NCI-H2171 treated with DMSO at 0.1 percent for 48 hours (cell line): ENCODE data around the gene SPATA13.
"Not testable (repeated sequence)": the region's sequence is repeated elsewhere in the genome, so short reads cannot be mapped to it uniquely, and the experiment has no call there.

Experiments used
- DNase-seq: peaks from one replicate; lab custom pipeline; 2025; lab: John Stamatoyannopoulos, UW

Gene SPATA13

DNA sequence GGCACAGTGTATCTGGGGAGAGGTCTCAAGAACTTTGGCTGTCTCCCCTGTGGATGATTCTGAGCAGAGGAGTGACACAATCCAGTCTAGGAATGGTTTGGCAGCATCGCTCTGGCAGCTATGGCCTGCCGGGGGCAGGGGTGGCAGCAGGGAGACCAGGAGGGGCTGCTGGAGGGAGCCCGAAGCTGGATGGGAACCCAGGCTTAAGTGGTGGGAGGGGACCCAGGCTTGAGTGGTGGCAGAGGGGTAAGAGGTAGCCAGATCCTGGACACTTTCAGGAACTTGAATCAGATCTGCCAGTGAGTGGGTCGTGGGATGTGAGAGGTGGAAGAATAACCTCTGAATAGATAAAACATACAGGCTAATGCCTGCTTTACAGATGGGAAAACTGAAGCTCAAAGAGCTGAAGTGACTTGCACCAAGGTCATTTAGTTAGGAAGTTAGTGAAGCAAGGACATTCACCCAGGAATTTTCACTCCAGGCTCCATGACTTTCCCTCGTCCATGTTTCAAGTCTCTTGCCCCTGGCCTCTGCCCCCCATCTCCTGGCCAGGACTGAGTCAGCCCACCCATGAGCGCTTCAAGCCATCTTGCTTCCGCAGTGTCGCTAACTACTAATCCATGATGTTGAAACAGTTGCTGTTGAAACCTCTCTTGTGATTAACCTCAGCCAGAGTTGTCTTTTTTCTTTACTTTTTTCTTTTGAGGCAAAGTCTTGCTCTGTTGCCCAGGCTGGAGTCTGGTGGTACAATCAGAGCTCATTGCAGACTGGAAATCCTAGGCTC is 119.0 kb downstream of the SPATA13 start:
- no peak for DNase-seq

DNA sequence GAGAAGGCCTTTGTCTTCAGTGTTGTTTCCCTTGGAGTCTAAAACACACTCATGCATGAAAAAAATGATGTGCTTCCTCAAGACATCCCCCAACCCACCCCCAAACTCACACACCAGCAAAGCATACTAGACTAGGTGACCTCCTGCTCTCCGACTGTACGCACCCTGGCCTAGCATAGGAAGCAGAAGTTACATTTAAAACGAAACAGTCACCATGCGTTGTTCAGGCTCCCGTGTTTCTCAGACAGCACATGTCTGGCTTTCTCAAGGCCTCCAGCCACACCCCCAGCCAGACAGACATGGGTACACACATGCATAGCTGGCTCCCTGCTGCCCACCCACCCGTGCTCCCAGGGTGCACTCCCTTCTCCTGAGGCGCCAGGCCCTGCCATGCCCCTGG is 120.2 kb downstream of the SPATA13 start:
- no peak for DNase-seq

DNA sequence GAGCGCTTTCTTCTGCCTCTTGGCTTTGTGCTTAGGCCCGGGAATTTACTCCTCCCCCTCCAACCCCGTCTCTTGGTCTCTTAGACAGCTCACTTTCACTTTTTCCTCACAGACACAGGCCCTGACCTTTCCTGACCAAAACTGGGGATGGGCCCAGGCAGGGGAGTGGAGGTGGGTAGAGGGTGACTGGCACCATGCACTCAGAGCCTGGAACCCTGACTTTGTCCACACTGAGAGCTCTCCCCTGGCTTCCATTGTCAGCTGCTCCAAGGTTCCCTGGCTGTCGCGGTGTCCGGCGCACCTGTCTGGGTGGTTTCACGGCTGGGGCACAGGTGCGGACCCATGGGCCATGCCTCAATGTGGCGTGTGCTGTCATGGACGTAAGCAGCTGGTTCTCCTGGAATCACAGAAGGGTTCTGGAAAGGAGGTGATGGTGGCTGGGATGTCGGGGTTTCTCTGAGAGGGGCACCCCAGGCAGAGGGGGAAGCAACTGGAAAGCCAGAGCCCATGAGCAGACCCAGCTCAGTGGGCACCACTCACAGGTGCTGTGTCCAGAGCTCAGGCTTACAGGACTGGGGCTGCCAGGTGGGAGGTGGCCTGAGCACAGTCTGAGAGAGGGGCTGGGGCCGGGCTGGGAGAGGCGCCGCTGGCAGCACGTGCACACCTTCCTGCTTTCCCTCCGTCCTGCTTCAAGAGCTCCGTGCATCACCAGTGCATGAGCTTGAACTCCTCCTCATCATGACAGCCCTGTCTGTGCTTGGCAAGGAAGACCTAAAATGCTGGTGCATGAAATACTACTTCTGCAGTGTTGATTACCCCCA is 120.9 kb downstream of the SPATA13 start:
- no peak for DNase-seq

DNA sequence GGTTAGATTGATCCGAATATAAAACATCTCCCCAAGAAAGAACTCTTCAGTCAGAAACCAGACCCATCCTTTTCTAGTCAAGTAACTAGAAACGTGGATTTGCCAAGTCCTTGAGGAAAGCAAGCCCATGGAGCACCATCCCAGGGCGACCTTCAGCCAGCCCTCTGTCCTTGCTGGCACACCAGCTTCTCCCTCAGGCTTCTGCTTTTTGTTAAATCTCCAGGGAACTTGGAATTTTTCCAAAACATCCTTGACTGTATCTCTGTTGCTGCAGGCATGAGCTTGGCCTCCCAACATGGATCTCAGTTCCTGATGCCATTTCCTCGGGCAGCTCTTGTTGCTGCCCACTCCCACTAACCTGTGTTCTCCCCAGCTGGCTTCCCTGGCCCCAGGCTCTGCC is 121.7 kb downstream of the SPATA13 start:
- DNase-seq = peak; percentile 13

DNA sequence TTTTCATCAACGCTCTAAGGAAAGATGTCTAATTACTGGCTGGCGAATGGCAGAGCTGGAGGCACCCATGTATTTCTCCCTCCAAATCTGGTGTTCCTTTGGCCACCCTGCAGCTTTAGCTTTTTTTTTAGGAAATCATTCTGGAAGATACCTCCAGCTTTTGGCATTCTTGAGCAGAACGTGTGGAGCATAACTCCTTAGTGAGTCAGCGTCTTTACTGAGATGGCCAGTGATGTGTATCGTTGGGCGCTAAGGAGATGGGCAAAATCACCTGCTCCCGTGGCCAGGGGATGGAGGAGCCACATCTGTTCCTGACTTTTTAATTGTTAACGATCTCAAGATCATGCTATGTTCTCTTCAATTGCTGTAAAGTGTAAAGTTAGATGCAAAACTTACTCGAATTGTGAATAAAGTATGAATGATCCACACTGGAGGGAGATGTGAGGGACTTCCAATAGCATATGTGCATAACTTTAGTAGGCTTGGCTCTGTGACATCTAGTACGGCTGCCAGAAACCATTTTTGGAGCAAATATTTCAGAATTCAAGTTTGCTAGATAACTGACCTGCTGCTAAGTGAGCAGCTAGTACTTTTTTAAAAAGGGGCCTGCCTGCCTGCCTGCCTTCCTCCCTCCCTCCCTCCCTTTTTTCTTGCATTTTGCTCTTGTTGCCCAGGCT is 124.5 kb downstream of the SPATA13 start:
- DNase-seq = no peak

DNA sequence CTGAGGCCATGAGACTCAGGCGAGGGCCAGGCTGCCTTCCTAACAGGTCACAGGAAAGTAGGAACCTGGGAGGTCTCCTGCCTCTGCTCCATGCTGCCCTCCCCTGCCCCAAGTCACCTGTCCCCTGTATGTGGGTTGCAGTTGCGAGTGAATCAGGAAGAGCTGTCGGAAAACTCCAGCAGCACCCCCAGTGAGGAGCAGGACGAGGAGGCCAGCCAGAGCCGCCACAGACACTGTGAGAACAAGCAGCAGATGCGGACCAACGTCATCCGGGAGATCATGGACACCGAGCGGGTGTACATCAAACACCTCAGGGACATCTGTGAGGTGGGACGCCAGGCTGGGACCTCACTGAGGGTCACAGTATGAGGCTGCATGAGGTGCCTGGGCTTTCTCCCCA is 126.1 kb downstream of the SPATA13 start:
- DNase-seq = no peak

DNA sequence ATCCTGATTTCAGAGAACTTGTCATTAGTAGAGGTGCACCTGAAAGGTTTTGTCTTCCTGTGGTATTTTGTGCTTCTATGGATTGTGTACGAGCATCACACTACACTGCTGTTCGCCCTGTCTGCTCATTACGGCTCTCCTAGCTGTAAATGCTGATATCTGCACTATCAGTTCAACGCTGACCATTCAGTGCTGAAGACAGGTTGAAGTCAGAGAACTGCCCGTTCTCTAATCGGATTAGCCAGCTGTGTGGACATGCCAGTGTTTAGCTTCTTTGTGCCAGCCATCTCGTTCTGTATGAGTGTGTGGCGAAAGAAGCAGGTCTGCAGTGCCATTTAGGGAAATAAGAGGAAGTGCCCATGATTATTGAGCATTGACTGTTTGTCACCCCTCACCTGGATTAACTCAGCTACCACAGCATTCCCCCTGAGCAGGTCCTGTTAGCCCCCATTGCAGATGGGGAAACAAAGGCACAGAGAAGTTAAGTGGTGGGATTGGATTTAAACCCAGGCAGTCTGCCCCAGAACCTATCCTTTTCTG is 127.3 kb downstream of the SPATA13 start:
- no peak for DNase-seq

DNA sequence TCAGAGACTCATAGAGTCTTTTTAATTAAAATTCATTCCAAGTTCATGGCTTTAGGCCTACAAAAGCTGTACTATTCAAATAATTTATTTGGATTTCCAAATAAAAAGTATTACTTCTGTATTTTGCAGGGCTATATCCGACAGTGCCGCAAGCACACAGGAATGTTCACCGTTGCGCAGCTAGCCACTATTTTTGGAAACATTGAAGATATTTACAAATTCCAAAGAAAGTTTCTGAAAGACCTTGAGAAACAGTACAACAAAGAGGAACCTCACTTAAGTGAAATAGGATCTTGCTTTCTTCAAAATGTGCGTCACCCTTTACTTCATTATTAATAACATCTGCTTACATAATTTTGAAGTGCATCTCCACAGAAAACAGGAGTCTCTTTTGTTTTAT is 128.3 kb downstream of the SPATA13 start:
- no peak for DNase-seq

DNA sequence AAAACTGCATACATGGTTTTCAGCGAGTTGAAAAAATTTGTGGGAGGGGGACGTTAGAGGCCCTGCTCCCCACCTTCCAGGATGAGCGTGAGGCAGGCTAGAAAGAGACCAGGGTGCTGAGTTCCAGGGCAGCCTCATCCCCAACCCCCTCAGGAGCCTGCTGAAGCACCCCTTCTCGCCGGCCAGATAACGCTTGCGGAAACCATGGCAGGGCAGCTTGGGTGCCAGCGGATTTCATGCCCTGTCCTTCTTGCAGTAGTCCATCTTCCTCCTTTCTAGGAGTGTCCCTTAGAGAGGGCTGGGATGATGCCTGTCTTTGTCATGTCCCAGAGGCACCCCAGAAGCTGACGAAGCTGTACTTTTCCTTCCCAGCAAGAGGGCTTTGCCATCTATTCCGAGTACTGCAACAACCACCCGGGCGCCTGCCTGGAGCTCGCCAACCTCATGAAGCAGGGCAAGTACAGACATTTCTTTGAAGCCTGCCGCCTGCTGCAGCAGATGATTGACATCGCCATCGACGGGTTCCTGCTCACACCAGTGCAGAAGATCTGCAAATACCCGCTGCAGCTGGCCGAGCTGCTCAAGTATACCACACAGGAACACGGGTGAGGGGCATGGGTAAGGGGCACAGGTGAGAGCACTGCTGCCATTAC is 129.9 kb downstream of the SPATA13 start:
- no peak for DNase-seq

DNA sequence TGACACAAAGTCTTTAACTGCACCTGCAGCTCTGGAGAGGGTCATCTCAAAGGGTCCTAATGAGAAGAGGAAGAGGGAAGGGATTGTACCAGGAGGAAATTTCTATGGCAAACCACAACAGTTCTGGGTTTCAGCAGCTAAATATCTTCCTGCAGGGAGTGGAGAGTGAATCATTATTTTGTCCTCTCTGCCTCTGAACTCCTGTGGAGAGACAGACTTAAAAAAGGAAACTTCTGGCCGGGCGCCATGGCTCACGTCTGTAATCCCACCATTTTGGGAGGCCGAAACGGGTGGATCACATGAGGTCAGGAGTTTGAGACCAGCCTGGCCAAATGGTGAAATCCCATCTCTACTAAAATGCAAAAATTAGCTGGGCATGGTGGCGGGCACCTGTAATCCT is 132.0 kb downstream of the SPATA13 start:
- no peak for DNase-seq

DNA sequence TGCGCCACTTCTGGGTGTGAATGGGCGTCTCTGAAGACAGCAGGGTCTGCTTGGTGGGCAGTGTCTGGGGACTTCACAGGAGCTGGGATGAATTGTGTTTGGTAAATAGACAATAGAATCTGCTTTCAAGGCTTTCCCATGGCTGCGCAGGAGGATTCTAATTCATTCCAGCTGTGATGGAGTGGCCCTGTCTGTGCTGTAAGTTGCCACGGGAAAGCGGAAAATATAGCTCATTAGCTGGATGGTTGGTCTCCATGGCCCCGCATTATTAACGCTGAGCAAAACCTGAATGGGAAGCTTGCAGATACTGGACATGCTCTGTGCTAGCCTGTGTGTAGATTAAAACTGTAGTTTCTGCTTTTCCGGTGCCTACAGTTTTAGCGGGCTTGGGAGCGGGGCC is 133.2 kb downstream of the SPATA13 start:
- no peak for DNase-seq

DNA sequence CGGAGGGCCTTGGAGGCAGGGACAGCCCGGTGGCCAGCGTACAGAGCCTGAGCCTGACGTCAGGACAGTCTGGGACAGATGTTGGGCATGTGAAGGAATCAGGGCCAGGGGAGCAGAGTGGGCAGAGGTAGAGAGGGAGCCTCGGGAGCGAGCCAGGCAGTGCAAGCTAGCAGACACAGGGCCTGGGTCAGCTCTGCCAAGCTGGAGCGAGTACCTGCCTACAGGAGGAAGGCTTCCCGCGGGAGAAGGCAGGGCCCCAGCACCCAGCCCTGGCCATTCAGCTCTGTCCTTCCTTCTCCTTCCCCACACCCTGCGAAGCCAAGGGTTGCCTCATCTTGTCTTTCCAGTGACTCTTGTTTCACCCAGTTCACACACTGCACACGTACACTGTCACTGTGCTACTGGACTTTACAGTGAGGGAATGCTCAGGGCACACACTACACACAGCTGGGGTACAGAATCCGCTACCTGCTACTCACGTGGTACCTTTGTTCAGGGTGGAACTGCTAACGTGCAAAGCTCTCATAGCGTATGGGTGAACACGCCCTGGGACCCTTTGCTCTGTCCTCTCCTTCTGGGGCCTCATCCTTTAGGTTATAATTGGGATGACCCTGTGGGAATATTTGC is 139.1 kb downstream of the SPATA13 start:
- no peak for DNase-seq

DNA sequence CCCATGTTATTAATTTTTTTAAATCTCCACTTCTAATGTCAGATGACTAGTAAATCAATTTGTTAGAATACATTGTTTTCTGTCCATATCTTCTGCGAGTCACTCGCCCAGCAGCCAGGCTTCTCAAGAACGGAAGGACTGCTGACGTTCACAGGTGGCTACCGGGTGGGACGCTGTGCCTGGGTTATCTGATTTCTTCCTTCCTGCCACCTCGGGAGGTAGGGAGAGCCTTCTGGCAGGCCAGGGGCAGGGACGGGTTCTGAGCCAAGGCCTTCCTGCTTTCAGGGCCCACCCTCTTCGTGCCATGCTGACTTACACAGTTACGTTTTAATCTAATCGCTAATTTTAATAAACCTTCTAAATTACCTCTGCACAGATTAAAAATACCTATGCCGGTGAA is 140.9 kb downstream of the SPATA13 start:
- no peak for DNase-seq

DNA sequence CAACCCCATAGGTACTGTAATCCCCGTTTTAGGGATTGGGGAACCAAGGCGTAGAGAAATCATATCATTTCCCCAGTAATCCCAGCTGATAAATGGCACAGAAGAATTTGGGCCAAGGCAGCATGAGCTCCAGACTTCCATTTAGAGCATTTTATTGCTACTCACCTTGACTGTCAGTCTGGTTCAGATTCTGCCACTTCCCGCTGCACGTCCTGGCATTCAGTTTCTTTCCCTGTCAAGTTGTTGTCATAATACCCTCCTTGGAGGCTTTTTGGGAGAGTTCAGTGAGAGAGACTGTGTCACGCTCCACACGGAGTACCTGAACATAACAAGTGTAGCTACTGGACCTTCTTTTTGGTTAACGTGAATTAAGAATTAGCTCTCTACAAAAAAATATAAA is 141.4 kb downstream of the SPATA13 start:
- DNase-seq = no peak

DNA sequence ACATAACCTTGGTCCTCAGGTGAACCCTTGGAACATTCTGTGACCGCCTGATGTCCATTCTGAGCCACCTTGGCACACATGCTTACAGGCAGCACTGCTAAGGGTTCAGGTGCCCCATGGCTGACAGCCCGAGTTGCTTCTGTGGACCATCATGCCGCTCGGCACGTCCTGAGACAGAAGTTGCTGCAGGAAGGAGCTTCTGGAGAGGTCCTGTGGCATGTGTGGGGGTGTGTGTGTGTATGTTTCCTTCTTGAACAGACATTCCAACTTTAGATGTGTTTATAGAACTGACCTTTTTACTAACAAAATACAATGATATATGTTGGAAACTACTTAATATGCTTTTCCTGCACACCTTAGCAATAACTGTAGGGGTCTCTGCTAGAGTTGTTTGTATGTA is 144.1 kb downstream of the SPATA13 start:
- DNase-seq = no peak

DNA sequence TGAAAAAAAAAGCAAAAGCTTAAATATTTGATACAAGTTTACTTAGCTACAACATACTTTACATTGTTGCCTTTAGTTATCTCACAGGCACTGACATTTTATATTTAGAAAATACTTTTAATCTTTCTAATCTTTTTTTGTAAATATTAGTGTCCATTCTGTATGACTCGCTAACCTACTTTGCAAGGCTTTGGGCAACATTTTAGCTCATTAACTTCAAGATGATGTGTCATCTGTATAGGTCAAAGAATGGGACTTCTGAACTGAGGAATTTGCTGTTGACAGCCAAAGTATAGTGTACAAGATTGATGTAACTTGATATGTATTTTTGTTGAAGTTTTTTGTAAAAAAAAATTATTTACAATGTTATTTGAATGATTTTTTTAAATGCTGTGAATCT is 146.1 kb downstream of the SPATA13 start:
- DNase-seq = no peak

DNA sequence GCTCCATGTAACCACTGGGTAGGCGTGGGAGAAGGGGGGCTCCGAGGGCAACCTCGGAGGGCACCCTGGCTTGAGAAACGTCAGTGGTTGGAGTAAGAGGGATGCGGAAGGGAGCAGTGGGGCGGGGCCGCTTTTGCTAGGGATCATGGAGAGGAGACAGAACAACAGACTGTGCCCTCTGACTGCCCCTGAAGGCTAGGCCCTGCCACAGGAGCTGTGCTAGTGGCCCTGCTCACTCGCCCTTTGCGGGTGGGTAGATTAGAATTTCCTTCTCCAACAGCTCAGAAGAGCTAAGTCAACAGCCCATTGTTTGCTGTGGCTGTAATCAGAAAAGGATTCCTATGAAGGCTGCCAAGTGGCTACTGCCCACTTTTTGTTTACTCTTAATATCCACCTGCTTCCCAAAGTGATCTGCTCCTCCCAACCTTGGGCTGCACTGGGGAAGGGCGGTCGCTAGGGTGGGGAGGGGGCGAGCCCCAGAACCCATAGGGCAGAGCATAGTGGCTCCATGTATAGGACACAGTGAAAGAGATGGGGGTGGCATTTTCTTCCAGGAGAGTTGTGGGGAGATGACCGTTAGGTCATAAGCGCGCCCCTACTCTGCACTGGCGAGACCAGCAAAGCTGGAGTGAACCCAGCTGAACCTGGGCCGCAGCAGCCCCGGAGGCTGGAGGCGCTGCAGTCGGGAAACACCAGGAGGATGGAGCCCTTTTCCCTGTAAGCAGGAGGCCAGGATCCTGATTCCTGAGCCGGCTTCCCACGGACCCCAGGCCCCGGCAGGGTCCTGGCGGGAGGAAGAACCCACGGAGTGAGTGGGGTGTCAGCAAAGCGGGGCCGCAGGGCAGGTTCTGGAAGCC is 146.9 kb downstream of the SPATA13 start:
- DNase-seq = no peak

DNA sequence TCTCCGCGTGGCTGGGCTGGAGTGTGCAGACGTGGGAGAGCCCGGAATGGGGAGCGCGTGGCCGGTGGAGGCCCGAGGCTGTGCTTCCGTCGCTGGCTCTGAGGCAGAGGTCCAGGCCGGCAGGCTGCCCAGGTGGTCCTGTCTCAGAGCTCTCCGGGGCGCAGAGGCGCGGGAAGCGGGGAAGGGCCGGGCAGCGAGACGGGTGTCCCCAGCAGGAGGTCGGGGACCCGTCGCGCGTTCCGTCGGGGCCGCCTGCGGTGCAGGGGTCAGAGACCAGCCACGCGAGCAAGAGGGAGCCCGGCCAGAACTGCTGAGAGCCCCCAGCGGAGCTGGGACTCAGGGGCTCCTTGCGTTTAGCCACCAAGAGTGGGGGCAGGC is 147.5 kb downstream of the SPATA13 start:
- no peak for DNase-seq

DNA sequence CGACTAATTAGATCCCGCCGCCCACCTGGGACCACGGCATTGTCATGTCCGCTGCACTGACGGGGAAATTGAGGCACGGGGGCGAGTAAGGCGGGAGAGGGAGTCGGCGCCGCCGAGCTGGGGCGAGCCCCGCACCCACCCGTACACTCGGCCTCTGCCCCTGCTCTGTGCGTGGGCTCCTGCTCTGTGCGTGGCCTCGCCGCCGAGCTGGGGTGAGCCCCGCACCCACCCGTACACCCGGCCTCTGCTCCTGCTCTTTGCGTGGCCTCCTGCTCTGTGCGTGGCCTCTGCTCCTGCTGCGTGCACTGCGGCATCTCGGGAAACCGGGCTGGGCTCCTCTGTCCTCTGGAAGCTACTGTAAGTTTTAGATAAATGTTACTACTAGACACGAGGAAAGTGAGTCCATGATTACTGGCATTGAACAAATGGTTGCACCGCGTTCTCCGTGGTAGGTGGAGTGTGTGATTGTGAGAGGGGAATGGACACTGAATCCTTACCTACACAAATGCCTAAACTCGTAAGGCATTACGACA is 148.0 kb downstream of the SPATA13 start:
- DNase-seq = no peak

DNA sequence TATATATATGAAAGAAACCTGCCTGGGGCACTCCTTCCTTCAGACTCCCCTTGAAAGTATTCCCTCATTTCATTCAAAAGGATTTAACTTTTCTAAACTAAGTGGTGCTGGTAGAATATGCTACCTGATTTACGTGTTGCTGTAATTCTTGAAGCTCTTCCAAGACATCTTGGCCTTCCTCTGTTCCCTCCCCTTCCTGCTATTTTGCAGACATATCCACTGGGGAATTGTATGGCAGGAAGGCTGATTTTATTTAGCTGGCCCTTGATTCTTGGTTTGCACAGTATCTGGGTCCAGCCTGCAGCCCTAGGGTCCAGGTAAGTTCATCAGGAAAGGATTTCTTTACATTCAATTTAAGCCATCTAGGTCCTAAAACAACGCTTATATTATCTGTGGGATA is 148.8 kb downstream of the SPATA13 start, which contains the start of gene C1QTNF9:
Gene C1QTNF9, plus strand, starts transcription at position 281 of the 400 bp plus-strand sequence. CDS start 6,424 bp downstream, outside the sequence.
- not testable (repeated sequence) for DNase-seq
